A549 (cell line): ENCODE results near the gene PHACTR4. TPM values are rescaled to one million over a fixed set of nuclear protein-coding genes. Genes with fewer than 3 reads are reported as not detected.
"Not testable (repeated sequence)": the region's sequence is repeated elsewhere in the genome, so short reads cannot be mapped to it uniquely, and the experiment has no call there.

Experiments
- ATAC-seq, 2 experiments: fragments of 200-7000 bp in 1 of 2; fragments of >200 bp in 1 of 2; cut with Nextera tagmentation in 1 of 2; cut with Tn5 transposase in 1 of 2; 3 replicates each; pipeline versions ENCODE4 v1.8.0 to v1.9.1; 2018 to 2020; ENCODE audit warnings: mild to moderate bottlenecking in 1 of 2, moderate library complexity in 1 of 2
- CTCF ChIA-PET: fragments of 300-600 bp; sonication (Branson Sonifier 250); formaldehyde crosslinking; extraction: SDS; loops from one replicate; lab custom pipeline; 2021; ENCODE audit warnings: antibody characterized with exemption, inconsistent platforms; lab: Yijun Ruan, JAX
- POLR2A ChIA-PET: fragments of 350-600 bp; formaldehyde crosslinking; extraction: SDS; loops from one replicate; lab custom pipeline; 2021; ENCODE audit warnings: antibody characterized with exemption, inconsistent platforms; lab: Yijun Ruan, JAX
- DNase-seq, 2 experiments: peaks; one replicate each; pipeline versions ENCODE4 v3.0.0 to v3.0.0-alpha.2; 2011 to 2016; ENCODE audit warnings: low read depth in 1 of 2, low spot score in 1 of 2
- FAIRE-seq: peaks from 2 replicates; lab custom pipeline; 2011; peaks lifted over from hg19 to GRCh38; lab: Jason Lieb, UNC
- H3K27ac ChIP-seq, 2 experiments: fragments of >200 bp; sonication (Bioruptor Twin); formaldehyde crosslinking; 3 replicates each; pipeline ENCODE4 v1.5.1; 2016 to 2017
- H3K4me1 ChIP-seq: fragments of >200 bp; sonication (Bioruptor Twin); formaldehyde crosslinking; 3 replicates; pipeline ENCODE4 v1.6.1; 2016
- H3K4me2 ChIP-seq: fragments of >200 bp; sonication (Bioruptor Twin); formaldehyde crosslinking; 3 replicates; pipeline ENCODE4 v1.6.1; 2016
- H3K4me3 ChIP-seq: fragments of >200 bp; sonication (Bioruptor Twin); formaldehyde crosslinking; 3 replicates; pipeline ENCODE4 v1.5.1; 2016
- H3K9me3 ChIP-seq: fragments of >200 bp; sonication (Bioruptor Twin); formaldehyde crosslinking; 3 replicates; pipeline ENCODE4 v1.6.1; 2016
- CEBPB ChIP-seq, 2 experiments: fragments of >200 bp in 1 of 2; sonication (Bioruptor Twin) in 1 of 2; formaldehyde crosslinking in 1 of 2; IDR thresholded peaks; 2 replicates each; pipeline ENCODE4 v1.6.1; 2012 to 2016
- CHD2 ChIP-seq: fragments of 150-350 bp; IDR thresholded peaks from 2 replicates; pipeline ENCODE4 v1.6.1; 2014; ENCODE audit warnings: low read length; ENCODE audit not compliant: partially characterized antibody
- EP300 ChIP-seq, 2 experiments: fragments of >200 bp; sonication (Bioruptor Twin); formaldehyde crosslinking; IDR thresholded peaks; 2 replicates in 1 of 2; 3 replicates in 1 of 2; pipeline ENCODE4 v1.6.1; 2016 to 2017
- GATA3 ChIP-seq: IDR thresholded peaks from 2 replicates; pipeline ENCODE4 v1.6.1; 2012; ENCODE audit warnings: borderline replicate concordance
- HOXB13 ChIP-seq: fragments of 250-450 bp; sonication (Bioruptor Pico); IDR thresholded peaks from 2 replicates; pipeline ENCODE4 v1.5.0; 2020; ENCODE audit warnings: low read depth, mild to moderate bottlenecking, moderate library complexity
- KDM5A ChIP-seq: fragments of 200-600 bp; sonication (generic); IDR thresholded peaks from 2 replicates; pipeline ENCODE4 v1.6.1; 2016; ENCODE audit warnings: antibody characterized with exemption, mild to moderate bottlenecking
- MAZ ChIP-seq: fragments of 150-350 bp; IDR thresholded peaks from 2 replicates; pipeline ENCODE4 v1.6.1; 2014; ENCODE audit warnings: antibody characterized with exemption, low read depth, low read length, borderline replicate concordance
- POLR2A ChIP-seq: IDR thresholded peaks from 2 replicates; pipeline ENCODE4 v1.6.1; 2012; ENCODE audit warnings: mild to moderate bottlenecking, low read length
- RCOR1 ChIP-seq: fragments of 150-350 bp; IDR thresholded peaks from 2 replicates; pipeline ENCODE4 v1.6.1; 2014; ENCODE audit warnings: antibody characterized with exemption, low read length, low read depth
- SMC3 ChIP-seq: fragments of >200 bp; sonication (Bioruptor Twin); formaldehyde crosslinking; IDR thresholded peaks from 3 replicates; pipeline ENCODE4 v1.6.1; 2018; ENCODE audit warnings: inconsistent platforms
- SREBF2 ChIP-seq: fragments of 450-650 bp; IDR thresholded peaks from 2 replicates; pipeline ENCODE4 v1.6.1; 2014; ENCODE audit warnings: mild to moderate bottlenecking, moderate library complexity
- TP53 ChIP-seq: fragments of 250-450 bp; sonication (Bioruptor Pico); IDR thresholded peaks from 2 replicates; pipeline ENCODE4 v1.5.0; 2021; ENCODE audit warnings: mild to moderate bottlenecking, moderate library complexity
- ZFP36 ChIP-seq: fragments of 450-650 bp; IDR thresholded peaks from 2 replicates; pipeline ENCODE4 v1.6.1; 2014; ENCODE audit warnings: borderline replicate concordance; ENCODE audit not compliant: partially characterized antibody
- WGBS: methylation state at CpG from one replicate; pipeline ENCODE4 v1.1.6; 2017; ENCODE audit errors: missing lambda C conversion rate; 5-methylcytosine and 5-hydroxymethylcytosine counted together
- polyA plus RNA-seq, 4 experiments: library from polyadenylated mRNA; depleted of rRNA in 3 of 4; stranded (reverse); fragments of >200 nt; fragmentation: RNase III in 1 of 4; extraction: RNeasy Plus Mini Kit Qiagen cat#74134 plus additional on column Dnase treatment in 1 of 4; gene quantifications; 2 replicates in 3 of 4; 3 replicates in 1 of 4; pipeline ENCODE4 v1.2.3, GENCODE V29; 2011 to 2017
- TF ChIP-seq, protein P1 (sequence below): fragments of 150-350 bp; IDR thresholded peaks from 2 replicates; pipeline ENCODE4 v1.6.1; 2014; ENCODE audit warnings: low read depth, mild to moderate bottlenecking, low read length
- TF ChIP-seq, protein P2 (sequence below): fragments of >200 bp; sonication (Bioruptor Twin); formaldehyde crosslinking; IDR thresholded peaks from 3 replicates; pipeline ENCODE4 v1.5.1; 2016
- TF ChIP-seq, protein P3 (sequence below): IDR thresholded peaks from 2 replicates; pipeline ENCODE4 v1.6.1; 2012
- TF ChIP-seq, protein P4 (sequence below): fragments of 250-450 bp; sonication (Bioruptor Pico); IDR thresholded peaks from 2 replicates; pipeline ENCODE4 v1.5.0; 2020; ENCODE audit warnings: low read depth, mild to moderate bottlenecking, moderate library complexity
- TF ChIP-seq, protein P5 (sequence below): fragments of 450-650 bp; IDR thresholded peaks from 2 replicates; pipeline ENCODE4 v1.6.1; 2014; ENCODE audit warnings: antibody characterized with exemption

The PHACTR4 gene
- polyA plus RNA-seq, 2 of the 4 experiments (the other 2 are of a cell fraction) = 17.4 to 25.0 TPM

DNA sequence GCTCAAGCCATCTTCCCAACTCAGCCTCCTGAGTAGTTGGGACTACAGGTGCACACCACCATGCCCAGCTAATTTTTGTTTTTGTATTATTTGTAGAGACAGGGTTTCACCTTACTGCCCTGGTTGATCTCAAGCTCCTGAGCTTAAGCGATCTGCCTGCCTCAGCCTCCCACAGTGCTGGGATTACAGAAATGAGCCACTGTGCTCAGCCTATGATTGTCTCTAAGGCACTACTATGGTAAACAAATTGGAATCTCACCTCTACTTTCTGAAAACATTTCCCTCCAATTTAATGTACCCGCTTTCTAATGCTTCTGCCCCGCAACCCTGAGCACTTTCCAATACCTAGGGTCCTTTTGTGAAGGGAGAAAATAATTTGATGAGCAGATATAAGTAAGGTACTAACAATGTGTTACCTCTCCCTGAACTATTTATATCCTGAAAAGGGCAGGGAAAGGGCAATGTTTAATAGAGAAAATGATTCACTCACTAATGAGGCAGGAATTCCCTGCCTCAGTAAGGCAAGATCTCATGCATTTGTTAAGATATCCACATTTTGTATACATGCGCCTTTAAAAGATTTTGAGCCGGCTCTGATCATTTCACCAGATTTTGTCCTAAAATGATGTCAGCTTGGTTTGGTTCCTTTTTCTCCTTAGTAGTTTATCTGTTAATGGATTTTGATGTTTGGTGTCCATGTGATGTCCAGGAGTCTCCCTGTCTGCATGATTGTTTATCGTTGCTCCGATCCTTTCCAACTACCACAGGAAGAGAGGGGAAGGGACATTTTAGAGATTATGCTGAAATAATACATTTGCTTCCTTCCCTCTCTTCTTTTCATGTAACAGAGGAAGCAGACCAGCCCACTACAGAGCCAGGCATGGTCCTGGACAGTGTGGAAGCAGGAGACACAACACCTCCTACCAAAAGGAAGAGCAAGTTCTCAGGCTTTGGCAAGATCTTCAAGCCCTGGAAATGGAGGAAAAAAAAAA is 89.0 kb downstream of the PHACTR4 start (continued):
- TF ChIP-seq POLR2A (no peak), ZFP36 (no peak), EP300 (IDR thresholded peaks at IDR 0.05) (no peak), CHD2 (no peak)

DNA sequence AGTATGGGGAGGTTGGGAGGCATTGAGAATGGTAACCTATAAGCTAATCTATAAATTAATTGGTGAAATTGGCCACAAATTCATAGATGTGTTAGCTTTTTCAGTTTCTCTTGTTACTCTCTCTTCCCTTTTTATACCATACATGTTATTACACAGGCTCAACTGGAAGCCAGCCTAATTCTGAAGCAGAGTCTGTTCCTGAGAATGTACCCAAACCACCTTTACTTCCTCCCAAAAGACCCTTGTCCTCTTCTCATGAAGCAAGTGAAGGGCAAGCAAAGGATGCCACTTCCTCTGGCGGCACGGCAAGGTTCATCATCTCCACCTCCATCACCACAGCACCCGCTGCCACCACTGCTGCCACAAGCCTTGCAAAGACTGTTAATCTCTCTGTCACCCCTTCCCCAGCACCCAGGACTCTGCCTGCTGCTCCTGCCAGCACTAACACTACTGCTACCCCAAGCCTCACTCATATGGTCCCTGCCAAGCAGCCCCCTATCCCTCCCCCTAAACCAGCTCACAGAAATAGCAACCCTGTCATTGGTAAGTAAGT is 96.8 kb downstream of the PHACTR4 start:
- CTCF ChIA-PET = no interaction called here
- H3K4me1 ChIP-seq = peaks cover 2% of the 10 kb centered on the region
- no peak for DNase-seq
- H3K27ac ChIP-seq = no peak overlapping the region
- WGBS = 97% methylated on average over 3 of the region's 3 CpGs
- no peak overlapping the region for H3K4me2 ChIP-seq
- no peak overlapping the region for H3K4me3 ChIP-seq
- H3K9me3 ChIP-seq = no peaks in the 10 kb centered on the region
- TF ChIP-seq SMC3 = no peak
- TF ChIP-seq, all 56 proteins: peak for 0
- FAIRE-seq = no peak
- ATAC-seq = no peak
- POLR2A ChIA-PET = no interaction called here

DNA sequence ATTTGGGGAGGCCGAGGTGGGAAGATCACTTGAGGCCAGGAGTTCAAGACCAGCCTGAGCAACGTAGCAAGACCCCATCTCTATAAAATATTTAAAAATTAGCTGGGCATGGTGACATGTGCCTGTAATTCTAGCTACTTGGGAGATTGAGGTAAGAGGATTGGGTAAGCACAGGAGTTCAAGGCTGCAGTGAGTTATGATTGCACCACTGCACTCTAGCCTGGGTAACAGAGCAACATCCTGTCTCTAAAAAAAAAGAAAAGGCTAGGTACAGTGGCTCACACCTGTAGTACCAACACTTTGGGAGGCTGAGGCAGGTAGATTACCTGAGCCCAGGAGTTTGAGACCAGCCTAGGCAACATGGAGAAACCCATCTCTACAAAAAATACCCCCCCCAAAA is 100.6 kb downstream of the PHACTR4 start:
- FAIRE-seq (no peak), DNase-seq (no peak), ATAC-seq (no peak)
- TF ChIP-seq CEBPB (IDR thresholded peaks at IDR 0.05) (no peak), RCOR1 (no peak), SREBF2 (no peak), EP300 (IDR thresholded peaks at IDR 0.05) (no peak), MAZ (no peak), HOXB13 (CRISPR knock-in tag) (no peak), GATA3 (no peak), TP53 (no peak), ZFP36 (no peak), KDM5A (no peak)
- TF ChIP-seq, protein P1, sequence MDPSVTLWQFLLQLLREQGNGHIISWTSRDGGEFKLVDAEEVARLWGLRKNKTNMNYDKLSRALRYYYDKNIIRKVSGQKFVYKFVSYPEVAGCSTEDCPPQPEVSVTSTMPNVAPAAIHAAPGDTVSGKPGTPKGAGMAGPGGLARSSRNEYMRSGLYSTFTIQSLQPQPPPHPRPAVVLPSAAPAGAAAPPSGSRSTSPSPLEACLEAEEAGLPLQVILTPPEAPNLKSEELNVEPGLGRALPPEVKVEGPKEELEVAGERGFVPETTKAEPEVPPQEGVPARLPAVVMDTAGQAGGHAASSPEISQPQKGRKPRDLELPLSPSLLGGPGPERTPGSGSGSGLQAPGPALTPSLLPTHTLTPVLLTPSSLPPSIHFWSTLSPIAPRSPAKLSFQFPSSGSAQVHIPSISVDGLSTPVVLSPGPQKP = no peak
- TF ChIP-seq, protein P2, sequence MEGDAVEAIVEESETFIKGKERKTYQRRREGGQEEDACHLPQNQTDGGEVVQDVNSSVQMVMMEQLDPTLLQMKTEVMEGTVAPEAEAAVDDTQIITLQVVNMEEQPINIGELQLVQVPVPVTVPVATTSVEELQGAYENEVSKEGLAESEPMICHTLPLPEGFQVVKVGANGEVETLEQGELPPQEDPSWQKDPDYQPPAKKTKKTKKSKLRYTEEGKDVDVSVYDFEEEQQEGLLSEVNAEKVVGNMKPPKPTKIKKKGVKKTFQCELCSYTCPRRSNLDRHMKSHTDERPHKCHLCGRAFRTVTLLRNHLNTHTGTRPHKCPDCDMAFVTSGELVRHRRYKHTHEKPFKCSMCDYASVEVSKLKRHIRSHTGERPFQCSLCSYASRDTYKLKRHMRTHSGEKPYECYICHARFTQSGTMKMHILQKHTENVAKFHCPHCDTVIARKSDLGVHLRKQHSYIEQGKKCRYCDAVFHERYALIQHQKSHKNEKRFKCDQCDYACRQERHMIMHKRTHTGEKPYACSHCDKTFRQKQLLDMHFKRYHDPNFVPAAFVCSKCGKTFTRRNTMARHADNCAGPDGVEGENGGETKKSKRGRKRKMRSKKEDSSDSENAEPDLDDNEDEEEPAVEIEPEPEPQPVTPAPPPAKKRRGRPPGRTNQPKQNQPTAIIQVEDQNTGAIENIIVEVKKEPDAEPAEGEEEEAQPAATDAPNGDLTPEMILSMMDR = no peak
- TF ChIP-seq, protein P3, sequence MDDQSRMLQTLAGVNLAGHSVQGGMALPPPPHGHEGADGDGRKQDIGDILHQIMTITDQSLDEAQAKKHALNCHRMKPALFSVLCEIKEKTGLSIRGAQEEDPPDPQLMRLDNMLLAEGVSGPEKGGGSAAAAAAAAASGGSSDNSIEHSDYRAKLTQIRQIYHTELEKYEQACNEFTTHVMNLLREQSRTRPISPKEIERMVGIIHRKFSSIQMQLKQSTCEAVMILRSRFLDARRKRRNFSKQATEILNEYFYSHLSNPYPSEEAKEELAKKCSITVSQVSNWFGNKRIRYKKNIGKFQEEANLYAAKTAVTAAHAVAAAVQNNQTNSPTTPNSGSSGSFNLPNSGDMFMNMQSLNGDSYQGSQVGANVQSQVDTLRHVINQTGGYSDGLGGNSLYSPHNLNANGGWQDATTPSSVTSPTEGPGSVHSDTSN = no peak
- TF ChIP-seq, protein P4, sequence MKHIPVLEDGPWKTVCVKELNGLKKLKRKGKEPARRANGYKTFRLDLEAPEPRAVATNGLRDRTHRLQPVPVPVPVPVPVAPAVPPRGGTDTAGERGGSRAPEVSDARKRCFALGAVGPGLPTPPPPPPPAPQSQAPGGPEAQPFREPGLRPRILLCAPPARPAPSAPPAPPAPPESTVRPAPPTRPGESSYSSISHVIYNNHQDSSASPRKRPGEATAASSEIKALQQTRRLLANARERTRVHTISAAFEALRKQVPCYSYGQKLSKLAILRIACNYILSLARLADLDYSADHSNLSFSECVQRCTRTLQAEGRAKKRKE (CRISPR knock-in tag) = no peak
- TF ChIP-seq, protein P5, sequence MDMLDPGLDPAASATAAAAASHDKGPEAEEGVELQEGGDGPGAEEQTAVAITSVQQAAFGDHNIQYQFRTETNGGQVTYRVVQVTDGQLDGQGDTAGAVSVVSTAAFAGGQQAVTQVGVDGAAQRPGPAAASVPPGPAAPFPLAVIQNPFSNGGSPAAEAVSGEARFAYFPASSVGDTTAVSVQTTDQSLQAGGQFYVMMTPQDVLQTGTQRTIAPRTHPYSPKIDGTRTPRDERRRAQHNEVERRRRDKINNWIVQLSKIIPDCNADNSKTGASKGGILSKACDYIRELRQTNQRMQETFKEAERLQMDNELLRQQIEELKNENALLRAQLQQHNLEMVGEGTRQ = no peak
- peak overlapping the region in 1 of 2 experiments; percentile 87; a peak in 2 of 6 replicates for H3K27ac ChIP-seq
- WGBS = 94% methylated on average over 2 of the region's 2 CpGs
- ChIA-PET CTCF (interaction anchor here (0.9 kb wide), 1 partner anchor 110 kb away, joined by 3 read pairs; no protein-coding TSS in a partner anchor), POLR2A (no interaction called here)
- H3K4me1 ChIP-seq = peaks cover 7% of the 10 kb centered on the region
- no peak overlapping the region for H3K4me3 ChIP-seq
- no peaks in the 10 kb centered on the region for H3K9me3 ChIP-seq
- H3K4me2 ChIP-seq = no peak overlapping the region

DNA sequence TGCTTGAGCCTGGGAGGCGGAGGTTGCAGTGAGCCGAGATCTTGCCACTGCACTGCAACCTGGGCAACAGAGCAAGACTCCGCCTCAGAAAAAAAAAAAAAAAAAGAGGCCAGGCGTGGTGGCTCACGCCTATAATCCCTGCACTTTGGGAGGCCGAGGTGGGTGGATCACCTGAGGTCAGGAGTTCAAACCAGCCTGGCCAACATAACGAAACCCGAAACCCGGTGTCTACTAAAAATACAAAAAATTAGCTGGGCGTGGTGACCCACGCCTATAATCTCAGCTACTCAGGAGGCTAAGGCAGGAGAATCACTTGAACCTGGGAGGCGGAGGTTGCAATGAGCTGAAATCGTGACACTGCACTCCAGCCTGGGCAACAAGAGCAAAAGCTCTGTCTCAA is 110.0 kb downstream of the PHACTR4 start:
- H3K4me1 ChIP-seq, H3K9me3 ChIP-seq, H3K27ac ChIP-seq, CTCF ChIA-PET, H3K4me3 ChIP-seq, H3K4me2 ChIP-seq, POLR2A ChIA-PET, DNase-seq, FAIRE-seq, ATAC-seq: not testable (repeated sequence)
- WGBS = 89% methylated on average over 12 of the region's 13 CpGs
